Adrenal gland (tissue), 5 donors: Measurements from ENCODE around the gene TMEM200A.

ENCODE experiments used
- CTCF ChIP-seq, 6 experiments: fragments of 450-650 bp in 4 of 6; fragments of 200-600 bp in 2 of 6; sonication (generic) in 1 of 6; IDR thresholded peaks; 1 replicate in 5 of 6; 2 replicates in 1 of 6; pipeline versions ENCODE4 v1.5.1 to v1.8.0; 2016 to 2021; ENCODE audit warnings: antibody characterized with exemption in 6 of 6, mild to moderate bottlenecking in 2 of 6, moderate library complexity in 1 of 6
- POLR2A ChIP-seq, 2 donors: fragments of 450-650 bp; IDR thresholded peaks; one replicate each; pipeline ENCODE4 v1.6.1; 2017; ENCODE audit warnings: antibody characterized with exemption in 2 of 2, mild to moderate bottlenecking in 2 of 2, moderate library complexity in 1 of 2
- donor health status: DM: no; HTN: no; CAD: no.

GRCh38 chr6:130473886-130474285 lies 108.1 kb downstream of the TMEM200A start:
- TF ChIP-seq POLR2A (IDR thresholded peaks at IDR 0.05) (no peak), CTCF (IDR thresholded peaks at IDR 0.05) (no peak)
